Keratinocyte (primary cell): ENCODE measurements around the gene KLHL29. TPM values are rescaled to one million over a fixed set of nuclear protein-coding genes. Genes with fewer than 3 reads are reported as not detected.

Experiments
- DNase-seq: peaks from one replicate; pipeline ENCODE4 v3.0.0-alpha.2; 2011; ENCODE audit warnings: low read depth, missing footprints, low spot score
- FAIRE-seq: peaks from 2 replicates; lab custom pipeline; 2011; peaks lifted over from hg19 to GRCh38; lab: Jason Lieb, UNC
- H2AFZ ChIP-seq: 2 replicates; pipeline ENCODE4 v1.6.0; 2012; ENCODE audit warnings: low read length, control low read depth, inconsistent platforms; ENCODE audit not compliant: control insufficient read depth
- H3K27ac ChIP-seq: 2 replicates; pipeline ENCODE4 v1.5.1; 2011; ENCODE audit warnings: low read length; ENCODE audit not compliant: control insufficient read depth, insufficient read depth
- H3K27me3 ChIP-seq: 3 replicates; pipeline ENCODE4 v1.6.0; 2011; ENCODE audit warnings: low read length; ENCODE audit not compliant: control insufficient read depth, insufficient read depth; ENCODE audit errors: extremely low read depth
- H3K36me3 ChIP-seq, 2 experiments: 2 replicates in 1 of 2; 3 replicates in 1 of 2; pipeline ENCODE4 v1.5.1; 2011; ENCODE audit warnings: low read length in 2 of 2, mild to moderate bottlenecking in 1 of 2; ENCODE audit not compliant: control insufficient read depth in 2 of 2, insufficient read depth in 2 of 2; ENCODE audit errors: extremely low read depth in 1 of 2
- H3K4me1 ChIP-seq: 3 replicates; pipeline ENCODE4 v1.5.1; 2011; ENCODE audit warnings: low read length; ENCODE audit not compliant: control insufficient read depth, insufficient read depth; ENCODE audit errors: extremely low read depth
- H3K4me2 ChIP-seq: 3 replicates; pipeline ENCODE4 v1.6.0; 2011; ENCODE audit warnings: low read depth, low read length; ENCODE audit not compliant: control insufficient read depth, insufficient read depth; ENCODE audit errors: extremely low read depth
- H3K4me3 ChIP-seq, 3 experiments: fragments of 200-600 bp in 1 of 3; sonication (generic) in 1 of 3; 2 replicates in 2 of 3; 3 replicates in 1 of 3; pipeline ENCODE4 v1.5.1; 2011 to 2016; ENCODE audit warnings: low read length in 3 of 3, mild to moderate bottlenecking in 3 of 3, control low read depth in 2 of 3, inconsistent platforms in 1 of 3, low read depth in 1 of 3, mixed read lengths in 1 of 3, mixed run types in 1 of 3, moderate library complexity in 1 of 3; ENCODE audit not compliant: control insufficient read depth in 2 of 3, insufficient read depth in 2 of 3; ENCODE audit errors: extremely low read depth in 1 of 3
- H3K79me2 ChIP-seq: 2 replicates; pipeline ENCODE4 v1.6.0; 2012; ENCODE audit warnings: low read length; ENCODE audit not compliant: control insufficient read depth, insufficient read depth
- H3K9ac ChIP-seq: 3 replicates; pipeline ENCODE4 v1.6.0; 2011; ENCODE audit warnings: low read length; ENCODE audit not compliant: control insufficient read depth, insufficient read depth; ENCODE audit errors: extremely low read depth
- H3K9me1 ChIP-seq: 3 replicates; pipeline ENCODE4 v1.6.0; 2011; ENCODE audit warnings: low read length; ENCODE audit not compliant: control insufficient read depth, insufficient read depth; ENCODE audit errors: extremely low read depth
- H3K9me3 ChIP-seq: 2 replicates; pipeline ENCODE4 v1.5.1; 2012; ENCODE audit warnings: low read depth, low read length; ENCODE audit not compliant: control insufficient read depth
- H4K20me1 ChIP-seq: 3 replicates; pipeline ENCODE4 v1.6.0; 2011; ENCODE audit warnings: low read length; ENCODE audit not compliant: control insufficient read depth, insufficient read depth; ENCODE audit errors: extremely low read depth
- EZH2 ChIP-seq: IDR thresholded peaks from one replicate; pipeline ENCODE4 v1.6.1; 2012; ENCODE audit warnings: inconsistent platforms, mild to moderate bottlenecking, low read length, moderate library complexity
- dilution Hi-C: fragments of 300-500 bp; cut with MboI; formaldehyde crosslinking; loops from one replicate; pipeline ENCODE4 v1.7.0; 2020; ENCODE audit warnings: low sequenced_read_pairs; ENCODE audit not compliant: extremely low pct_ligation_motif_present
- polyA plus RNA-seq, 5 experiments: library from polyadenylated mRNA; depleted of rRNA in 3 of 5; stranded (reverse) in 3 of 5; stranded (forward) in 1 of 5; unstranded in 1 of 5; fragments of >200 nt; gene quantifications; 1 replicate in 1 of 5; 2 replicates in 3 of 5; 3 replicates in 1 of 5; pipeline versions ENCODE4 v1.2.1 to v1.2.3, GENCODE V29; 2011 to 2012; ENCODE audit warnings: missing spikeins in 2 of 5, low read depth in 1 of 5, low replicate concordance in 1 of 5
- TF ChIP-seq, protein P1 (sequence below), 3 experiments: IDR thresholded peaks in 1 of 3; conservative IDR thresholded peaks in 1 of 3; optimal IDR thresholded peaks in 1 of 3; 2 replicates in 2 of 3; 3 replicates in 1 of 3; pipeline versions ENCODE3 to v1.5.1; 2011; ENCODE audit warnings: low read length in 3 of 3, mild to moderate bottlenecking in 3 of 3, moderate library complexity in 2 of 3, control low read depth in 1 of 3, inconsistent platforms in 1 of 3; ENCODE audit not compliant: insufficient read depth in 2 of 3; ENCODE audit errors: extremely low read depth in 1 of 3

Gene KLHL29
- polyA plus RNA-seq, 1 donor (not counting 4 experiments of a cell fraction or from before 2014, with no cell fraction given) = 4.7 TPM

DNA sequence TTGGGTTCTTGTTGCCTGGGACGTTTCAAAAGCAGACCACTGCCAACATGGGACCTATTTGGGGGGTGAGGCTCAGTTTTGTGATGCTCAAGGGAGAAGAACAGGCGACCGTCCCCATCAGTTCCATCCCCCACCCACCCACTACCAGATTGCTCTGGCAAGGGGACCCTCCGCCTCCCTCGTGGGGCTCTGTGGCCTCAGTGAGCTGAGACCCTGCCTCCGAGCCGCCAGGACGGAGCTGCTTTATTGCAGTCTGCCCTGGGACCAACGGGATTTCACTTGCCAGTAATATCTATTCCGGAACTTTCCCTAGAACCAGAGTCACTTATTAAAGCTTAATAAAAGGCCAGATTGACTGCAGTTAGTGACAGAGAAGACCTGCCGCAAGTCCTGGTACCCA lies 146.3 kb downstream of the KLHL29 start:
- Histone ChIP-seq H3K4me3 (no peak overlapping the region), H3K4me1 (peaks cover 28% of the 10 kb centered on the region), H2AFZ (no peak overlapping the region), H3K36me3 (no peaks in the 10 kb centered on the region), H3K27me3 (no peaks in the 10 kb centered on the region), H3K9ac (no peak overlapping the region), H3K27ac (no peak overlapping the region), H3K9me1 (no peaks in the 10 kb centered on the region), H3K4me2 (no peak overlapping the region), H4K20me1 (peaks cover 4% of the 10 kb centered on the region), H3K79me2 (no peaks in the 10 kb centered on the region), H3K9me3 (no peaks in the 10 kb centered on the region)
- dilution Hi-C loops = no loop called here
- DNase-seq (no peak), FAIRE-seq (no peak)
- TF ChIP-seq EZH2 = no peak
- TF ChIP-seq, protein P1, sequence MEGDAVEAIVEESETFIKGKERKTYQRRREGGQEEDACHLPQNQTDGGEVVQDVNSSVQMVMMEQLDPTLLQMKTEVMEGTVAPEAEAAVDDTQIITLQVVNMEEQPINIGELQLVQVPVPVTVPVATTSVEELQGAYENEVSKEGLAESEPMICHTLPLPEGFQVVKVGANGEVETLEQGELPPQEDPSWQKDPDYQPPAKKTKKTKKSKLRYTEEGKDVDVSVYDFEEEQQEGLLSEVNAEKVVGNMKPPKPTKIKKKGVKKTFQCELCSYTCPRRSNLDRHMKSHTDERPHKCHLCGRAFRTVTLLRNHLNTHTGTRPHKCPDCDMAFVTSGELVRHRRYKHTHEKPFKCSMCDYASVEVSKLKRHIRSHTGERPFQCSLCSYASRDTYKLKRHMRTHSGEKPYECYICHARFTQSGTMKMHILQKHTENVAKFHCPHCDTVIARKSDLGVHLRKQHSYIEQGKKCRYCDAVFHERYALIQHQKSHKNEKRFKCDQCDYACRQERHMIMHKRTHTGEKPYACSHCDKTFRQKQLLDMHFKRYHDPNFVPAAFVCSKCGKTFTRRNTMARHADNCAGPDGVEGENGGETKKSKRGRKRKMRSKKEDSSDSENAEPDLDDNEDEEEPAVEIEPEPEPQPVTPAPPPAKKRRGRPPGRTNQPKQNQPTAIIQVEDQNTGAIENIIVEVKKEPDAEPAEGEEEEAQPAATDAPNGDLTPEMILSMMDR (optimal IDR thresholded peaks at IDR 0.05 in 1 of 3, IDR thresholded peaks at IDR 0.05 in 1 of 3, conservative IDR thresholded peaks at IDR 0.05 in 1 of 3; ENCODE audit: extremely low read depth in 1 of 3, insufficient read depth in 2 of 3, low read length in 3 of 3) = no peak

DNA sequence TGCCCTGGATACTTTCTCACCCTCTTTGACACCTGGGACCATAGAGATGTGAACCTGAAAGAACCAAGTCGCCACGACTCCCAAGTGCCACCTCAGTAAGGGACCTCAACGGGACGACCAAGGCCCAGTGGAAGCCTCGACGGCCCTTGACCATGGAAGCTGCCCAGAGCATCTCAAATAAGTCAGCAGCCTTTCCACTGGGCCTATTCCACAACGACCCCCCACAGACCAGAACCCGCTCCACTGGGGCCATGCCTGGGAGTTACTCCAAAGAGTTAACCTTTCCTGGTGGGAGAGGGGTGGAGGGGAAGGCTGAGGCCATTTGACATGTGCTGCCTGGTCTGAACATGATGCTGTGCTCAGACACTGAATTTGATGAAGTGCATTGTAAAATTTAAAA lies 146.9 kb downstream of the KLHL29 start:
- peak overlapping the region; percentile 77 for H3K4me2 ChIP-seq
- no peak overlapping the region for H3K27ac ChIP-seq
- no peak for FAIRE-seq
- H3K9me1 ChIP-seq = peaks cover under 1% of the 10 kb centered on the region
- no peaks in the 10 kb centered on the region for H3K79me2 ChIP-seq
- H3K9ac ChIP-seq = no peak overlapping the region
- H3K9me3 ChIP-seq = no peaks in the 10 kb centered on the region
- peak overlapping the region in 1 of 3 experiments; percentile 50 for H3K4me3 ChIP-seq
- H3K36me3 ChIP-seq = no peaks in the 10 kb centered on the region
- TF ChIP-seq EZH2 = no peak
- TF ChIP-seq, protein P1 (optimal IDR thresholded peaks at IDR 0.05 in 1 of 3, IDR thresholded peaks at IDR 0.05 in 1 of 3, conservative IDR thresholded peaks at IDR 0.05 in 1 of 3; ENCODE audit: extremely low read depth in 1 of 3, insufficient read depth in 2 of 3, low read length in 3 of 3) = no peak
- H3K4me1 ChIP-seq = peaks cover 29% of the 10 kb centered on the region
- dilution Hi-C loops = no loop called here
- DNase-seq = no peak
- no peak overlapping the region for H2AFZ ChIP-seq
- H3K27me3 ChIP-seq = no peaks in the 10 kb centered on the region
- H4K20me1 ChIP-seq = peaks cover 4% of the 10 kb centered on the region
